H9 (cell line): ENCODE results near the gene C19orf85. TPM values are rescaled to one million over a fixed set of nuclear protein-coding genes. Genes with fewer than 3 reads are reported as not detected.

Experiments used
- DNase-seq: peaks from one replicate; pipeline ENCODE4 v3.0.0-alpha.2; 2017
- H2AFZ ChIP-seq: one replicate; pipeline ENCODE4 v1.6.1; 2013; ENCODE audit warnings: mild to moderate bottlenecking, low read length, control low read depth, moderate library complexity
- H2AK5ac ChIP-seq: 2 replicates; pipeline ENCODE4 v1.6.1; 2013; ENCODE audit warnings: low read length, control low read depth, mixed read lengths; ENCODE audit not compliant: insufficient read length
- H2BK120ac ChIP-seq: one replicate; pipeline ENCODE4 v1.6.1; 2013; ENCODE audit warnings: low read depth, mild to moderate bottlenecking, low read length, control low read depth, inconsistent platforms; ENCODE audit not compliant: poor library complexity, severe bottlenecking
- H2BK12ac ChIP-seq: 2 replicates; pipeline ENCODE4 v1.6.1; 2013; ENCODE audit warnings: low read length, control low read depth, mixed read lengths, low read depth; ENCODE audit not compliant: insufficient read length
- H2BK15ac ChIP-seq: 2 replicates; pipeline ENCODE4 v1.6.1; 2013; ENCODE audit warnings: low read depth, low read length, control low read depth
- H2BK20ac ChIP-seq: one replicate; pipeline ENCODE4 v1.6.1; 2013; ENCODE audit warnings: low read depth, mild to moderate bottlenecking, low read length, control low read depth, inconsistent platforms; ENCODE audit not compliant: poor library complexity, severe bottlenecking
- H2BK5ac ChIP-seq: 2 replicates; pipeline ENCODE4 v1.6.1; 2013; ENCODE audit warnings: low read length, control low read depth, mixed read lengths; ENCODE audit not compliant: insufficient read length
- H3K14ac ChIP-seq: 2 replicates; pipeline ENCODE4 v1.6.1; 2013; ENCODE audit warnings: low read length, control low read depth; ENCODE audit not compliant: insufficient read depth
- H3K18ac ChIP-seq: 2 replicates; pipeline ENCODE4 v1.6.1; 2013; ENCODE audit warnings: low read depth, mild to moderate bottlenecking, mixed read lengths, low read length, control low read depth; ENCODE audit not compliant: insufficient read length
- H3K23ac ChIP-seq: 2 replicates; pipeline ENCODE4 v1.6.1; 2013; ENCODE audit warnings: low read length, control low read depth, mixed read lengths, low read depth; ENCODE audit not compliant: insufficient read length
- H3K23me2 ChIP-seq: 2 replicates; pipeline ENCODE4 v1.6.1; 2013; ENCODE audit warnings: low read depth, mild to moderate bottlenecking, mixed read lengths, low read length, control low read depth; ENCODE audit not compliant: insufficient read length, poor library complexity, severe bottlenecking
- H3K27ac ChIP-seq: 2 replicates; pipeline ENCODE4 v1.5.1; 2013; ENCODE audit warnings: low read length, control low read depth, mixed read lengths, low read depth; ENCODE audit not compliant: insufficient read length
- H3K27me3 ChIP-seq: 2 replicates; pipeline ENCODE4 v1.6.1; 2013; ENCODE audit warnings: low read length, control low read depth, inconsistent platforms; ENCODE audit not compliant: insufficient read depth
- H3K4ac ChIP-seq: 2 replicates; pipeline ENCODE4 v1.6.1; 2013; ENCODE audit warnings: low read depth, mild to moderate bottlenecking, control low read depth, inconsistent platforms, low read length, moderate library complexity
- H3K4me1 ChIP-seq: 2 replicates; pipeline ENCODE4 v1.6.1; 2013; ENCODE audit warnings: low read length, control low read depth, inconsistent platforms; ENCODE audit not compliant: insufficient read depth
- H3K4me2 ChIP-seq: 2 replicates; pipeline ENCODE4 v1.6.1; 2013; ENCODE audit warnings: low read length, control low read depth, mixed read lengths; ENCODE audit not compliant: insufficient read length, insufficient read depth
- H3K56ac ChIP-seq: 2 replicates; pipeline ENCODE4 v1.6.1; 2013; ENCODE audit warnings: low read depth, mild to moderate bottlenecking, mixed read lengths, low read length, control low read depth; ENCODE audit not compliant: insufficient read length
- H3K79me1 ChIP-seq: 2 replicates; pipeline ENCODE4 v1.6.1; 2013; ENCODE audit warnings: low read depth, mild to moderate bottlenecking, moderate library complexity, low read length, control low read depth, inconsistent platforms; ENCODE audit not compliant: insufficient read depth, poor library complexity, severe bottlenecking
- H3K79me2 ChIP-seq: 2 replicates; pipeline ENCODE4 v1.6.1; 2013; ENCODE audit warnings: low read length, control low read depth, inconsistent platforms; ENCODE audit not compliant: insufficient read depth
- H3K9ac ChIP-seq: 2 replicates; pipeline ENCODE4 v1.6.1; 2013; ENCODE audit warnings: low read length, control low read depth, mixed read lengths; ENCODE audit not compliant: insufficient read length; ENCODE audit errors: extremely low read depth
- H3K9me3 ChIP-seq: one replicate; pipeline ENCODE4 v1.6.1; 2013; ENCODE audit warnings: low read depth, low read length, inconsistent platforms; ENCODE audit not compliant: control insufficient read depth
- H3T11ph ChIP-seq: one replicate; pipeline ENCODE4 v1.6.1; 2013; ENCODE audit warnings: mild to moderate bottlenecking, low read length, control low read depth, inconsistent platforms
- H4K20me1 ChIP-seq: one replicate; pipeline ENCODE4 v1.6.1; 2013; ENCODE audit not compliant: control insufficient read depth, insufficient read length, insufficient read depth
- H4K5ac ChIP-seq: 2 replicates; pipeline ENCODE4 v1.6.1; 2013; ENCODE audit warnings: low read depth, mild to moderate bottlenecking, mixed read lengths, low read length, control low read depth; ENCODE audit not compliant: insufficient read length
- H4K8ac ChIP-seq: replicated peaks from 2 replicates; pipeline ENCODE4 v1.6.1; 2013; ENCODE audit warnings: low read length, control low read depth, mixed read lengths, low read depth; ENCODE audit not compliant: insufficient read length
- H4K91ac ChIP-seq: 2 replicates; pipeline ENCODE4 v1.6.1; 2013; ENCODE audit warnings: low read depth, mild to moderate bottlenecking, moderate library complexity, mixed read lengths, low read length, control low read depth; ENCODE audit not compliant: insufficient read length
- H3K27ac Mint-ChIP-seq, 3 experiments: 2 replicates in 2 of 3; 3 replicates in 1 of 3; pipeline ENCODE4 v1.8.0; 2020 to 2021; ENCODE audit warnings: mixed read lengths in 3 of 3, mild to moderate bottlenecking in 1 of 3, moderate library complexity in 1 of 3
- H3K27me3 Mint-ChIP-seq: 2 replicates; pipeline ENCODE4 v1.8.0; 2021; ENCODE audit warnings: low read depth, mild to moderate bottlenecking, moderate library complexity, mixed read lengths
- H3K36me3 Mint-ChIP-seq, 3 experiments: 2 replicates in 2 of 3; 3 replicates in 1 of 3; pipeline ENCODE4 v1.8.0; 2020 to 2021; ENCODE audit warnings: low read depth in 3 of 3, mixed read lengths in 3 of 3; ENCODE audit not compliant: insufficient read depth in 1 of 3
- H3K4me1 Mint-ChIP-seq, 2 experiments: 2 replicates each; pipeline ENCODE4 v1.8.0; 2020; ENCODE audit warnings: mixed read lengths in 2 of 2
- H3K4me3 Mint-ChIP-seq, 2 experiments: 2 replicates in 1 of 2; 3 replicates in 1 of 2; pipeline ENCODE4 v1.8.0; 2020 to 2021; ENCODE audit warnings: mild to moderate bottlenecking in 2 of 2, mixed read lengths in 2 of 2, moderate library complexity in 1 of 2
- H3K9me3 Mint-ChIP-seq, 2 experiments: 2 replicates in 1 of 2; 3 replicates in 1 of 2; pipeline ENCODE4 v1.8.0; 2020; ENCODE audit warnings: mild to moderate bottlenecking in 2 of 2, mixed read lengths in 2 of 2, moderate library complexity in 1 of 2
- CTCF ChIP-seq: fragments of 200-600 bp; sonication (generic); conservative IDR thresholded peaks from 3 replicates; pipeline ENCODE4 v1.8.0; 2021; ENCODE audit warnings: antibody characterized with exemption, mild to moderate bottlenecking
- WGBS: extraction: QIAGEN DNeasy Blood & Tissue Kit; methylation state at CpG from one replicate; pipeline ENCODE4 v1.1.7; 2013; ENCODE audit warnings: missing lambda C conversion rate, low lambda C conversion rate, mixed read lengths; ENCODE audit not compliant: insufficient read length; ENCODE audit errors: extremely low coverage; 5-methylcytosine and 5-hydroxymethylcytosine counted together
- total RNA-seq: library from RNA; stranded (reverse); gene quantifications from 2 replicates; pipeline ENCODE4 v1.2.1, GENCODE V29; 2021

C19orf85 gene
- total RNA-seq, 1 experiment from 2014 or later, result 1.2 TPM

- Histone ChIP-seq H4K8ac (no peak overlapping the region), H3K14ac (no peak overlapping the region), H3K79me1 (no peaks in the 10 kb centered on the region), H2BK20ac (no peak overlapping the region), H2BK12ac (no peak overlapping the region), H2BK5ac (no peak overlapping the region), H3K18ac (no peak overlapping the region), H2BK15ac (no peak overlapping the region), H3K4me1 (no peaks in the 10 kb centered on the region), H3K9me3 (no peaks in the 10 kb centered on the region), H3K79me2 (no peaks in the 10 kb centered on the region), H2BK120ac (no peak overlapping the region), H4K20me1 (no peaks in the 10 kb centered on the region), H3K4me2 (no peak overlapping the region), H3T11ph (no peak overlapping the region), H3K27me3 (no peaks in the 10 kb centered on the region; the same call in 1 of the 2 replicates), H3K23ac (no peak overlapping the region), H2AFZ (no peak overlapping the region), H4K5ac (no peak overlapping the region), H3K27ac (no peak overlapping the region), H4K91ac (no peak overlapping the region), H3K23me2 (peaks cover 3% of the 10 kb centered on the region), H3K9ac (no peak overlapping the region), H2AK5ac (no peak overlapping the region), H3K56ac (no peak overlapping the region), H3K4ac (no peak overlapping the region)
- no peak overlapping the region for H3K27ac Mint-ChIP-seq
- DNase-seq, result no peak
- H3K27me3 Mint-ChIP-seq, result peaks cover 31% of the 10 kb centered on the region
- H3K9me3 Mint-ChIP-seq, result peaks cover 6 to 10% of the 10 kb centered on the region in 2 experiments; a peak in 3 of 5 replicates
- WGBS, result no CpG with 5 or more reads among the region's 48 CpGs
- TF ChIP-seq CTCF, result no peak
- H3K4me1 Mint-ChIP-seq, result peaks cover 5 to 11% of the 10 kb centered on the region in 2 experiments; a peak in 3 of 4 replicates
- H3K36me3 Mint-ChIP-seq, result peaks cover 0 to 2% (median 0%) of the 10 kb centered on the region in 3 experiments; a peak in 1 of 7 replicates
- no peak overlapping the region for H3K4me3 Mint-ChIP-seq
Observed at GRCh38 chr19:55433292-55433691, 31.3 kb downstream of the C19orf85 start.
